Astrocyte (in vitro differentiated cells and primary cell): Measurements from ENCODE around the gene ADAMTS8. TPM values are rescaled to one million over a fixed set of nuclear protein-coding genes. Genes with fewer than 3 reads are reported as not detected.

Experiments
- DNase-seq: peaks from one replicate; pipeline ENCODE4 v3.0.0-alpha.2; 2010; ENCODE audit warnings: low read depth
- FAIRE-seq: peaks from 2 replicates; lab custom pipeline; 2011; peaks lifted over from hg19 to GRCh38; lab: Jason Lieb, UNC
- H2AFZ ChIP-seq: 2 replicates; pipeline ENCODE4 v1.6.0; 2012; ENCODE audit warnings: low read depth, low read length, inconsistent platforms
- H3K27ac ChIP-seq: 2 replicates; pipeline ENCODE4 v1.5.1; 2011; ENCODE audit warnings: low read depth, low read length, inconsistent platforms
- H3K27me3 ChIP-seq: 2 replicates; pipeline ENCODE4 v1.6.0; 2011; ENCODE audit warnings: low read length, inconsistent platforms; ENCODE audit not compliant: insufficient read depth
- H3K36me3 ChIP-seq: 2 replicates; pipeline ENCODE4 v1.5.1; 2011; ENCODE audit warnings: low read length, inconsistent platforms; ENCODE audit not compliant: insufficient read depth
- H3K4me1 ChIP-seq: 2 replicates; pipeline ENCODE4 v1.5.1; 2011; ENCODE audit warnings: low read length, inconsistent platforms; ENCODE audit not compliant: insufficient read depth
- H3K4me2 ChIP-seq: 2 replicates; pipeline ENCODE4 v1.6.0; 2012; ENCODE audit warnings: low read length, inconsistent platforms
- H3K4me3 ChIP-seq: 2 replicates; pipeline ENCODE4 v1.5.1; 2011; ENCODE audit warnings: low read depth, mild to moderate bottlenecking, low read length, inconsistent platforms; ENCODE audit not compliant: insufficient read depth
- H3K79me2 ChIP-seq: 2 replicates; pipeline ENCODE4 v1.6.0; 2012; ENCODE audit warnings: mild to moderate bottlenecking, low read length, inconsistent platforms; ENCODE audit not compliant: insufficient read depth
- H3K9ac ChIP-seq: 2 replicates; pipeline ENCODE4 v1.6.0; 2012; ENCODE audit warnings: mild to moderate bottlenecking, low read length, inconsistent platforms
- H3K9me3 ChIP-seq: 2 replicates; pipeline ENCODE4 v1.5.1; 2012; ENCODE audit warnings: low read depth, mild to moderate bottlenecking, low read length, inconsistent platforms; ENCODE audit not compliant: insufficient read depth
- H4K20me1 ChIP-seq: 2 replicates; pipeline ENCODE4 v1.6.0; 2012; ENCODE audit warnings: low read length, inconsistent platforms; ENCODE audit not compliant: insufficient read depth
- H3K27ac Mint-ChIP-seq: one replicate; pipeline ENCODE4 v1.8.0; 2021; ENCODE audit warnings: mild to moderate bottlenecking, mixed read lengths; ENCODE audit not compliant: unreplicated experiment
- H3K27me3 Mint-ChIP-seq: one replicate; pipeline ENCODE4 v1.8.0; 2021; ENCODE audit warnings: low read depth, mixed read lengths; ENCODE audit not compliant: unreplicated experiment
- H3K36me3 Mint-ChIP-seq: one replicate; pipeline ENCODE4 v1.8.0; 2021; ENCODE audit warnings: low read depth, mixed read lengths; ENCODE audit not compliant: unreplicated experiment
- H3K4me1 Mint-ChIP-seq: one replicate; pipeline ENCODE4 v1.8.0; 2021; ENCODE audit warnings: low read depth, mixed read lengths; ENCODE audit not compliant: unreplicated experiment
- H3K4me3 Mint-ChIP-seq: one replicate; pipeline ENCODE4 v1.8.0; 2021; ENCODE audit warnings: mild to moderate bottlenecking, moderate library complexity, mixed read lengths; ENCODE audit not compliant: unreplicated experiment
- H3K9me3 Mint-ChIP-seq: one replicate; pipeline ENCODE4 v1.8.0; 2021; ENCODE audit warnings: mild to moderate bottlenecking, mixed read lengths; ENCODE audit not compliant: unreplicated experiment
- EZH2 ChIP-seq: IDR thresholded peaks from 2 replicates; pipeline ENCODE4 v1.6.1; 2012; ENCODE audit warnings: mild to moderate bottlenecking, low read length, inconsistent platforms; ENCODE audit not compliant: insufficient read depth
- total RNA-seq: library from RNA; stranded (reverse); gene quantifications from 2 replicates; pipeline ENCODE4 v1.2.1, GENCODE V29; 2021
- TF ChIP-seq, protein P1 (sequence below): IDR thresholded peaks from 2 replicates; pipeline ENCODE4 v1.5.1; 2011; ENCODE audit warnings: low read depth, mild to moderate bottlenecking, inconsistent platforms, low read length, moderate library complexity; ENCODE audit not compliant: insufficient read depth

The ADAMTS8 gene
- total RNA-seq, 1 donor from 2014 or later: 0.20 TPM

- no peak for TF ChIP-seq EZH2
- TF ChIP-seq, protein P1, sequence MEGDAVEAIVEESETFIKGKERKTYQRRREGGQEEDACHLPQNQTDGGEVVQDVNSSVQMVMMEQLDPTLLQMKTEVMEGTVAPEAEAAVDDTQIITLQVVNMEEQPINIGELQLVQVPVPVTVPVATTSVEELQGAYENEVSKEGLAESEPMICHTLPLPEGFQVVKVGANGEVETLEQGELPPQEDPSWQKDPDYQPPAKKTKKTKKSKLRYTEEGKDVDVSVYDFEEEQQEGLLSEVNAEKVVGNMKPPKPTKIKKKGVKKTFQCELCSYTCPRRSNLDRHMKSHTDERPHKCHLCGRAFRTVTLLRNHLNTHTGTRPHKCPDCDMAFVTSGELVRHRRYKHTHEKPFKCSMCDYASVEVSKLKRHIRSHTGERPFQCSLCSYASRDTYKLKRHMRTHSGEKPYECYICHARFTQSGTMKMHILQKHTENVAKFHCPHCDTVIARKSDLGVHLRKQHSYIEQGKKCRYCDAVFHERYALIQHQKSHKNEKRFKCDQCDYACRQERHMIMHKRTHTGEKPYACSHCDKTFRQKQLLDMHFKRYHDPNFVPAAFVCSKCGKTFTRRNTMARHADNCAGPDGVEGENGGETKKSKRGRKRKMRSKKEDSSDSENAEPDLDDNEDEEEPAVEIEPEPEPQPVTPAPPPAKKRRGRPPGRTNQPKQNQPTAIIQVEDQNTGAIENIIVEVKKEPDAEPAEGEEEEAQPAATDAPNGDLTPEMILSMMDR: no peak
- H3K4me1 Mint-ChIP-seq: peaks cover 7% of the 10 kb centered on the region
- Histone ChIP-seq H3K36me3 (peaks cover 3% of the 10 kb centered on the region), H3K4me1 (peaks cover 16% of the 10 kb centered on the region), H3K4me3 (no peak overlapping the region), H4K20me1 (peaks cover 31% of the 10 kb centered on the region), H2AFZ (no peak overlapping the region), H3K9me3 (no peaks in the 10 kb centered on the region), H3K27me3 (no peaks in the 10 kb centered on the region), H3K4me2 (no peak overlapping the region), H3K79me2 (peaks cover 45% of the 10 kb centered on the region), H3K9ac (no peak overlapping the region), H3K27ac (no peak overlapping the region)
- H3K27ac Mint-ChIP-seq: no peak overlapping the region
- FAIRE-seq (no peak), DNase-seq (no peak)
- H3K9me3 Mint-ChIP-seq: peaks cover 3% of the 10 kb centered on the region
- no peak overlapping the region for H3K4me3 Mint-ChIP-seq
- peaks cover 4% of the 10 kb centered on the region for H3K36me3 Mint-ChIP-seq
- H3K27me3 Mint-ChIP-seq: peaks cover 29% of the 10 kb centered on the region
These were observed 27.9 kb upstream of the ADAMTS8 start for GRCh38 chr11:130456286-130456685.

GRCh38 chr11:130455483-130456127 is 27.2 kb upstream of the ADAMTS8 start:
- H3K4me2 ChIP-seq: no peak overlapping the region
- H3K9me3 ChIP-seq: no peaks in the 10 kb centered on the region
- Mint-ChIP-seq H3K4me1 (peaks cover 10% of the 10 kb centered on the region), H3K4me3 (no peak overlapping the region), H3K36me3 (peaks cover 4% of the 10 kb centered on the region), H3K27me3 (peaks cover 28% of the 10 kb centered on the region), H3K9me3 (peaks cover 3% of the 10 kb centered on the region), H3K27ac (no peak overlapping the region)
- no peaks in the 10 kb centered on the region for H3K27me3 ChIP-seq
- H3K9ac ChIP-seq: no peak overlapping the region
- H3K27ac ChIP-seq: no peak overlapping the region
- H2AFZ ChIP-seq: no peak overlapping the region
- FAIRE-seq (no peak), DNase-seq (no peak)
- peaks cover 3% of the 10 kb centered on the region for H3K36me3 ChIP-seq
- TF ChIP-seq EZH2: no peak
- TF ChIP-seq, protein P1: no peak
- peaks cover 23% of the 10 kb centered on the region for H3K4me1 ChIP-seq
- no peak overlapping the region for H3K4me3 ChIP-seq
- H3K79me2 ChIP-seq: peaks cover 47% of the 10 kb centered on the region
- peaks cover 25% of the 10 kb centered on the region for H4K20me1 ChIP-seq
